Activated T-cell treated with anti-CD3 and anti-CD28 coated beads for 1 hour (primary cell): Measurements from ENCODE around the gene CELA2B.
A peak's percentile ranks its signal among the peaks of the same experiment; 100 is the strongest.
"Not testable (repeated sequence)": the region's sequence is repeated elsewhere in the genome, so short reads cannot be mapped to it uniquely, and the experiment has no call there.

Experiments
- DNase-seq: peaks from one replicate; pipeline ENCODE4 v3.0.0-alpha.2; 2020; ENCODE audit warnings: low read depth

The CELA2B gene

DNA sequence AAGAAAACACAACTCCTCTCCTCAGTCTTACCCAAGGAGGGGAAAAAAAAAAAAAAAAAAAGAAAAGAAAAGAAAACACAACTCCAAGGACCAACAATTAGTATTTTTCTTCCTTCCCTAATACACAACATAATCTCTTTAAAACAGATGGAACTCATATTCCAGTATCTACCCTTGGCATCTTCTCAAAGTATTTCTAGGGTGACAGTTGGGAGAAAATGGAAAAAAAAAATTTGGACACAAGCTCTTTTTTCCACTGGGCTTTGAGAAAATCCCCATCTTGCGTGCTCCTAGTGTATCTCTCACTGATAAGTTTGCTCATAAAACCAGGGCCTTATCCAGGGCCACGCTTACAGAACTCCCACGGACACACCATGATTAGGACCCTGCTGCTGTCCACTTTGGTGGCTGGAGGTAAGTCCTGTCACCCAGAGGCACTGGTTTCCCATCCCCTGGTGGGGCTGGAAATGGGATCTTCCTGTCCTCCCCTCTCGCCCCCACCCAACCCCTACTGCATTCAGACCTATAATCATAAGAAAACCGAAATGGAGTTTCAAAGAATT is at the start of gene CELA2B:
Gene CELA2B (plus strand): TSS at position 353 of the 563 bp plus-strand sequence. CDS start 22 bp downstream, at position 375.
- DNase-seq, result no peak

DNA sequence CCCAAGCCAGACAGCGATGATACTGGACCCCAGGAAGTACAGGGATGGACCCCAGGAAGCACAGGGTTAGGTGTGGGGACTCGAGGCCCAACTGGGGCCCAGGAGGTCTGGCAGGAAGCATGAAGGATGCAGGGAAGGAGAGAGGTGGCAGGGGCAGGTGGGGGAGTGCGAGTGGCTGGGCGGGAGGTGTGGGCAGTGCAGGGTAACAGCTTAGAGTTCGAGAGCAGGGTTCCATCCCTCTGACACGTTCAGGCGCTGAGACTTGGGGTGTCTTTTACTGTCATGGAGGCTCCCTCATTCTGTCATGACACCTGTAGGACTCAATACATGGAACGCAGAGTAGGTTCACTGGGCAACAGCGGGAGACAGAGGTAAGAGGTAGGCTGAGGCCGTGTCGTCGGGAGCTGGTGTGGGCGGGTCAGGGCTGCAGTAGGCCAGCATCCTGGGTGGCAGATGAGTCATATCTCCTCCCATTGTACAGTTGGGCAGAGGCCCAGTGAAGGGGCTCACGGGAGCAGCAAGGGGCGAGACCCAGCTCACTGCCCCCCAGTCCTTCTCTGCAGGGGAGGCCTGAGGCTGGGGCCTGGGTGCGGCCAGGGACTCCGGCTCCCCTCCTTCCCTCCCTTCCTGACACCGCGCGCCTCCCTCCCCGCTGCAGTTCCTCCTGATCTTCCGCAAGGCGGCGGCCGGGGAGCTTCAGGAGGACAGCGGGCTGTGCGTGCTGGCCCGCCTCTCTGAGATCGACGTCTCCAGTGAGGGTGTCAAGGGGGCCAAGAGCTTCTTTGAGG is 49.2 kb upstream of the CELA2B start:
- no peak for DNase-seq

DNA sequence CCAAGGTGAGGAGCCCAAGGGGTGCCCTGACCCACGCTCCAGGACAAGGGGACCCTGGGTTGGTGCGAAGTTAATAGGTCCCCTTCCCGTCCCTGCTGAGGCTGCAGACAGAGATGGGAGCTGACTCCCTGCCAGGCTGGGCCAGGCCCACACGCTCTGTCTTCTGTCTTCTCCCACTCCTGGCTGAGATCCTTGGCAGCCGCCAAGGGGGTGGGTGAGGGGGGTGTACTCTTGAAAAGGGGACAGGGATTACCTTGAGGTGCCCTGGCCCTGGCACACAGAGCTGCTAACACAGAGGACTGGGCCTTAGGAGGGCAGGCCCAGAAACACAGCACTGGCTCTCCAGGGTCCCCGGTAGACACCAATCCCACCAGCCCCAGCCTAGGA is 48.6 kb upstream of the CELA2B start:
- no peak for DNase-seq

DNA sequence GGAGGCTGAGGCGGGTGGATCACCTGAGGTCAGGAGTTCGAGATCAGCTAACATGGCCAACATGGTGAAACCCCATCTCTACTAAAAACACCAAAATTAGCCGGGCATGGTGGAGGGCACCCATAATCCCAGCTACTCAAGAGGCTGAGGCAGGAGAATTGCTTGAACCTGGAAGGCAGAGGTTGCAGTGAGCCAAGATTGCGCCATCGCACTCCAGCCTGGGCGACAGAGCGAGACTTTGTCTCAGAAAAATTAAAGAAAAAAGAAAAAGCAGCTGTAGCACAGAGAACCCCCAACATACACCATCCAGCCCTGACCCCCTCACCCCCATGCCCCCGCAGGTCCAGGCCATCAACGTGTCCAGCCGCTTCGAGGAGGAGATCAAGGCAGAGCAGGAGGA is 47.7 kb upstream of the CELA2B start:
- DNase-seq, result not testable (repeated sequence)

DNA sequence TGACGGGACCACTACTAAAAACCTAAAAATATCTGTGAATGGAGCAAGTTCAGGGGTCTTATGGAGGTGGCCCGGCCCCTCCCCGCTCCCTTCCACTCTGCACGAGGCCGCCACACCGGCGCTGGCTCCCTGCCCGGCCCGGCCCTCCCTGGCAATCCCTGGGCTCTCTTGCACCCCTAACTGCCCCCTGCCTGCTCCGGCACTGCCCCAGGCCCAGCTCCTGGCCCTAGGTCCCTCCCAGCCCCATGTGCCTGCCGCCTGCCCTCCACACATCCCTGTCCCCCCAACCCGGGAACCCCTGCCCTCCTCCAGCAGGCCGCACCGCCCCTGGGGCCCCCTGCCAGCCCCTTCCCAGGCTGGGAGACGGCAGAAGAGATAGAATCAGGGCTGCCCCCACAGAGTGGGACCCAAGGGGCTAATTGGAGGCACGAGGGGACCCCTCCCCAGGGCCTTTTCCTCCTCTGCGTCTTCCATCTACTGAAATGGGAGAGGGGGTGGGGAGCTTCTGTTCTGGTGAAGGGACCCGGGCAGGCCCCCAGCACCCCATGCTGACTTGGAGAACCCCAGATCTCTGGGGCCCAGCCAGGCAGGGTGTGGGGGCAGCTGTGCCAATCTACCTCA is 47.0 kb upstream of the CELA2B start:
- no peak for DNase-seq

DNA sequence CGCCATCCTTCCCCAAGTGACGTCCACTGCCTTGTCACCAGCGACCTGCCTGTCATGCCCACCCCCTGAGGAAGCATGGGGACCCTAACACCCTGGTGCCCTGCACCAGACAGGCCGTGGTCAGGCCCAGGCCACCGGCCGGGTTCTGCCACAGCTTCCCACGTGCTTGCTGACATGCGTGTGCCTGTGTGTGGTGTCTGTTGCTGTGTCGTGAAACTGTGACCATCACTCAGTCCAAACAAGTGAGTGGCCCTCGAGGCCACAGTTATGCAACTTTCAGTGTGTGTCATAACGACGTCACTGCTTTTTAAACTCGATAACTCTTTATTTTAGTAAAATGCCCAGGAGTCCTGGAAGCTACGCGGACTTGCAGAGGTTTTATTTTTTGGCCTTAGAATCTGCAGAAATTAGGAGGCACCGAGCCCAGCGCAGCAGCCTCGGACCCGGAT is 46.2 kb upstream of the CELA2B start:
- DNase-seq, result no peak

DNA sequence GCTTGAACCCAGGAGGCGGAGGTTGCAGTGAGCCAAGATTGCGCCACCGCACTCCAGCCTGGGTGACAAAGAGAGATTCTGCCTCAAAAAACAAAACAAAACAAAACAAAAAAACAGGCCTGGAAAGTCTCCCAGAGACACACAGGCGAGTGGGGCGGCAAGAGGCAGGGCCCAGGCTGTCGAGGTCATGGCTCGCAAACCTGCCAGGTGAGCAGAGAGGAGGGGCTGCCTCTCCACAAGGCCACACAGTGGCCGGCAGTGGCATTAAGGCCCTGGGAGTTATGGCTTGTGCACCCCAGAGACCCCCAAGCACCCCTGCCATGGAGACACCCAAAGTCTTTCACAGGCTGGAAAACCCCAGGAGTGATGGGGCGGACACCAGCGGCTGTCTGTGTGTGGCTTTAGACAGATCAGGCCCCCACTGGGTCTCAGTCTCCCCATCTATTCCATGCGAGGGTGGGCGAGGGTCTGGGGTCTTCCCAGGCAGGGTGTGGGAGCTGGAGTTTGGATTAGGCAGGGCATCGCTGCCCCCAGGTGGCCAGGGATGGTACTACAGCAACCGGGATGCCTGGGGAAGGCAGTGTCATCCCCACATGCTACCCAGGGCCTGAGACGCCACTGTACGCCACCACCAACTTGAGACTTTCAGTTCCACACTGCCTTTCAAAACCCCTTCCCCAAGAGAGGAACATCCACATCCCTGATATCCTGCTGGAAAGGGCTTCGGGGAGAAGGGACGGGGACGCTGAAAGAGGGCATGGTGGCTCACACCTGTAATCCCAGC is 44.9 kb upstream of the CELA2B start:
- DNase-seq, result peak; percentile 72

DNA sequence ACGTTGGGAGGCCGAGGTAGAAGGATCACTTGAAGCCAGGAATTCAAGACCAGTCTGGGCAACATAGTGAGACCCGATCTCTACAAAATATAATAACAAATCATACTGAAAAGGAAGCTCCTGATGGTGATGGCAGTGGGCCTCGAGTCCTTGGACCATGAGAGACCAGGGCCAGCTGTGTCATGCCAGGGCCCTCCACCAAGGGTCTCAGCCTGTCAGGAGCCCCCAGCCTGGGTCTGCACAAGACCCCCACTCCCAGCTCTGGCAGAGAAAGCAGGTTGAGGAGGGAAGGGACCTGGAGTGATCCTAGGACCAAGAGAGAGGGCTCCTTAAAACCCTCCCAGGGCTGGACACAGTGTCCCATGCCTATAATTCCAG is 44.3 kb upstream of the CELA2B start:
- no peak for DNase-seq

DNA sequence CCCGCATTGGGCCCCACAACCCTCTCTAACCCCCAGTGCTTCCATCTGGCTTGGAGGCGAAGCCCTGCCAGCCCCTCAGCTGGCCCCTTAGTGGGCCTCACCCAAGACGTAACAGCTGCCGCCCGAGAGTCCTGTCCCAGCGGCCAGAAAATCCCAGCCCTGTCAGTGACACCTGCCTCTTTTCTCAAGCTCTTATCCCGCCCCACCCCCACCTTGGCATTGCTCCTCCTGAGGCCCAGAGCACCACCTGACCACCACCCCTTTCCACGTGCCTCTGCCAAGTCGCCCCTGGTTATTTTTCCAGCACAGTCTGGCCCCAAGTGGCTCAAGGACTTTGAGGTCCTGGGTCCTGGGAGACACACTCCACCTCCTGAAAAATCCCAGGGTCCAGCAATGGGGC is 43.6 kb upstream of the CELA2B start:
- no peak for DNase-seq

DNA sequence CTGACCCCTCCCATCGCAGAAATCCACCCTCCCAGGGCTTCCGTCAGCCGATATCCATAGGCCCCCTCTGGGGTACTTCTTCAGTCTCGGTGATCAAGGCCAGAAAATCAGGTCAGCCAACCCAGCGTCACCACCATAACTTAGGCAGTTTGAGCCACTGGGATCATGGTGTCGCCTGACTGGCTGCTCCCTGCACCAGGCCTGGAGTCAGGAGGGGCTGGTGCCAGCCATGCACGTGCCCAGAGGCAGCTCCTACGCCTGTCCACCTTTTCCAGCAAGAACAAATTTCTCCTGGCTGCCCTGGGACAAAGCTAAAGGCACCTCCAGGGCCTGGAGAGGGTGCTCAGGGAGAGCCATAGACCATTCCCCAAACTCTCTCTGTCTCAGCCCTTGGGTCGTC is 42.4 kb upstream of the CELA2B start:
- no peak for DNase-seq

DNA sequence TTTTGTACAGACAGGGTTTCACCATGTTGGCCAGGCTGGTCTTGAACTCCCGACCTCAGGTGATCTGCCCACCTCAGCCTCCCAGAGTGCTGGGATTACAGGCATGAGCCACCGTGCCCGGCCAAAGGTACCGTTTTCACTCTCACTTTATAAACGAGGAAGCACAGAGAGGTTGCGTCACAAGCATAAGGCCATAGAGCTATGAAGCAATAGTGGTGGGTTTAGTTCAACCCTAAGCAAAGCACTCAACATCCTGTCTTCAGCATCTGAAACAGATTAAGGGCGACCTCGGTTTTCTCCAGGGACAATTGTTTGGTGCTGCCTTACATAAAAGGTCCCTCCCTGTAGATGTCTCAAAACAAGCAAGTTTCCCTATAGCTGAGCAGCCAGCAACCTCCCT is 41.2 kb upstream of the CELA2B start:
- DNase-seq, result not testable (repeated sequence)

DNA sequence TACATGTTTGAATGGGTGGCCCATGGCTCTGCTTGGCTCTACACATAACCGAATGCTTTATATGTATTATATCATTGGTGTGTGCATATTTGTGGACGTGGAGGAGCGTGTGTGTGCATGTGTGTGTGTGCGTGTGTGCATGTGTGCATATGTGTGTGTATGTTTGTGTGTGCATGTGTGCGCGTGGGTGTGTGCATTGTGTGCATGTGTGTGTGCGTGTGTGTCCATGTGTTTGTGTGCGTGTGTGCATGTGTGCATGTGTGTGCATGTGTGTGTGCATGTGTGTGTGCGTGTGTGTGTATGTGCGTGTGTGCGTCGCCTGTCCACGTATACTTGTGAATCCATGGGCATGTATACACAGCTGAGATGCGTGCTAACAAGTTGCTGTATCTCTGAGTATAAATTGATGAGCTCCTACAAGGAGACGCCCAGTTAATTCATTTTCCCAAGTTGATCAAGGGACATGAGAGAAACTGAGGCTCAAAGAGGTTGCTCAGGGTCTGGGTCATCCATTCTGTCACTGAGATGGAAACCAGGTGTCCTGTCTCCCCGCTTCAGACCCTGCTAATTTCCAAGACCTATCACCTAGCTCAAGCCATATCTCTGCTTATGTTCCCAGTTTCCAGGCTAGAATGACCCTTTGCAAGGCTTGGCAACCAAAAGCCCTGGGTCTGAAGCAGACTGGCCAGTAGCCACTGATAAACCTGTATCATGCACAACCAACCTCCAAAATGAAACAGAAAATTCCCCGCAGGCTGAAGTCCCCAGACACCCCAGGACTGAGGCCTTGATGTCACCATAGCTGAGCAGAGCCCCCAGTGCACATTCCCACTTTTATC is 40.4 kb upstream of the CELA2B start:
- no peak for DNase-seq

DNA sequence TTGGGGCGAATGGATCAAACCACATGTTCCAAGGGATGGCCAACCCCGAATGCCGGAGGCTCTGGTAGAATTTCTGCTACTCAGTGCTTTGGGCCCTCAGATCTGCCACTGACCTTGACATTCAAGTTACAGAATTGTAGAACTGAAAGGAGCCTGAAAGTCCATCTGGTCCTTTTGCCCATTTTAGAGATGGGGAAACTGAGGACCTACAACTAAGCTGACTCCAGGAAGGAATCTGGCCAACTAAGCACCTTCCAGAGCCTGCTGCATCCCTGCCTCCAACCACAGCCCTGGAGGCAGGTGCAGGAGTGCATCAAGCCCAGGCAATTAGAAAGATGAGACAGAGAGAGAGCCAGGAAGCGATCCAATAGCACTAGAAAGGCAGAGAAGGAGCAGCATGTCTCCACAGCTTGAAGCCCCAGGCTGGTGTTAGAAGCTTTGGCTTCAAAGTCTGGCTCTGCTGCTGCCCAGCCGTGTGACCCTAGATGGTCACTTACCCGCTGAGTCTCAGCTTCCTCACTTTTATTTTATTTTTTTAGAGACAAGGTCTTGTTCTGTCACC is 38.9 kb upstream of the CELA2B start:
- no peak for DNase-seq

DNA sequence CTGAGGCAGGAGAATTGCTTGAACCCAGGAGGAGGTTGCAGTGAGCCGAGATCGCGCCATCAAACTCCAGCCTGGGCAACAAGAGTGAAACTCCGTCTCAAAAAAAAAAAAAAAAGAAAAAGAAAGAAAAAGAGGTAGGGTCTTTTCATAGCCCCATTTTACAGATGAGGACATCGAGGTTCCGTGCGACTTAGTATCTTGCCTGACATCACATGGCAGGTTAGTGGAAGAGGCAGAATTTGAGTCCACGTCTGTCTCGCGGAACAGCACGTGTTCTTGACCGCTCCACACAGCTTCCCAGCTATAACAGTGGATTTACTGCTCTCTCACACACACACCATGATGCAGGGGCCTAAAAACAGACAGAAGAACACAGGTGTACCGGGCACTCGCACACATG is 36.6 kb upstream of the CELA2B start:
- DNase-seq, result no peak

DNA sequence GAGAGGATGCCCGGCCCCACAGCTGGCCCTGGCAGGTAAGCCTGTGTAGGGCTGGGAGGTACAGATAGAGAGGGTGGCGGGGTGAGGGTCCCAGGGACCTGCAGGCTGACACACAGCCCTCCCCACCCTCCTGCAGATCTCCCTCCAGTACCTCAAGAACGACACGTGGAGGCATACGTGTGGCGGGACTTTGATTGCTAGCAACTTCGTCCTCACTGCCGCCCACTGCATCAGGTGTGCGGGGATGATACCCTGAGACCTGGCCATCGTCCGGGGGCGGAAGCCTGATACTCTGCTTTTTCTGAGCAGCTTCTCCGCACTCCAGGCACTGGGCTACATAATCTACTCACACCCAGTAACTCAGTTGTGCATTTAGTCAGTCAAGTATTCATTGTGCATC is 35.5 kb upstream of the CELA2B start:
- no peak for DNase-seq

DNA sequence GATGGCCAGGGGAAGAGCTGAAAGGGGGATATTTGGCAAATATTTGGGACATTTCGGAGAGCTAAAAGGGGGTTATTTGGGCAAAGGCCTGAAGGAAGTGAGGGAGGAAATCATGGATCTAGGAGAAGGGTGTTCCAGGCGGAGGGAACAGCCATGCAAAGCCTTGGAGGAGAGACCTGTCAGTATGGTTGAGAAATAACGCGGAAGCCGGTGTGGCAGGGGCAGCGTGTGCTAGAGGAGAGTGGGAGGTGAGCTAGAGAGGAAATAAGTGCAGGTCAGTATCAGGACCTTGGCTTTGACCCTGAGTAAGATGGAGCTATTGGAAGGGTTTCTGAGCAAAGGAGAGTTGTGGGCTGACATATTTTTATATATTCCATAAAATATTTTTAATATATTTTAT is 34.7 kb upstream of the CELA2B start:
- no peak for DNase-seq

DNA sequence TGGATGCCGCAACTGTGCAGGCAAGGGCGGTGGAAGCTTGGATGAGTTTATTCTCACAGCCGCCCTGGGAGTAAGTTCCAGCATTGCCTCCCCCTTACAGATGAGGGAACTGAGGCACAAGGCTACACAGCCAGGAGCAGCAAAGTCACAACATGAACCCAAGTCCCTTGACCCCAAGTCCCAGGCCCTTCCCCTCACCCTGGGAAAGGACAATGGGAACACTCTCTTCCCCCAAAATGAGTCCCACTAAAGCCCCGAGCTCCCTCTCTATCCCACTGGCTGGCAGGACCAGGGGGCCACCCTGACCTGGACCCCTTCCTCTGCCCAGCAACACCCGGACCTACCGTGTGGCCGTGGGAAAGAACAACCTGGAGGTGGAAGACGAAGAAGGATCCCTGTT is 33.8 kb upstream of the CELA2B start:
- no peak for DNase-seq

DNA sequence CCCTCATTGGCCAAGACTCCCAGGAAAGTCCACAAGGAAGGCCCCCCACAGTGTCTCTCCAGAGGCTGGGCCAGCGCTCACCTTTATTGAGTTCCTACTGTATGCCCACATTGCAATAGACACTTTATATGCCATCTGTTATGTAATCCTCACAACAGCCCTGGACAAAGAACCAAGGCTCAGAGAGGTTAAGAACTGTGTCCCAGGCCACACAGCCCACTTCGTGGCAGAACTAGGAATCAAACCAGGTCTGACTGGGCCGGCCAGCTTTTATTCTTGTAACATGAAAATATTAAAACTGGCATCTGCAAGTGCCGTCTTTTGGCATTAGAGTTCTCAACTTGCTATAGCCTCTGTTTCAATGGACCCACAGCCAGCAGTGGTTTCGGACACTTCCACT is 33.1 kb upstream of the CELA2B start:
- DNase-seq, result no peak

DNA sequence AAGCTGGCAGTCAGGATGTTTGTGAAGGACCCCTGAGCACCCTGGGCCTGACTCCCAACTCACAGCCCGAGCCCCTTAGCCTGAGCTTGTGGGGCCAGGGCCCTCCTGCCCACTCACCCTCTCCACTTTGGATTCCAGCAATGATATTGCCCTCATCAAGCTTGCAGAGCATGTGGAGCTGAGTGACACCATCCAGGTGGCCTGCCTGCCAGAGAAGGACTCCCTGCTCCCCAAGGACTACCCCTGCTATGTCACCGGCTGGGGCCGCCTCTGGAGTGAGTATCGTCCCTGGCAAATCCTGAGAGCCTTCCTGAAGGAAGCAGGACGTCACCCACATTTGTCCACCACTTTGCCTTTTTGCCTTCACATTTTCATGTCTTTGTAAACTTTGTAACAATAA is 32.6 kb upstream of the CELA2B start:
- DNase-seq, result no peak

DNA sequence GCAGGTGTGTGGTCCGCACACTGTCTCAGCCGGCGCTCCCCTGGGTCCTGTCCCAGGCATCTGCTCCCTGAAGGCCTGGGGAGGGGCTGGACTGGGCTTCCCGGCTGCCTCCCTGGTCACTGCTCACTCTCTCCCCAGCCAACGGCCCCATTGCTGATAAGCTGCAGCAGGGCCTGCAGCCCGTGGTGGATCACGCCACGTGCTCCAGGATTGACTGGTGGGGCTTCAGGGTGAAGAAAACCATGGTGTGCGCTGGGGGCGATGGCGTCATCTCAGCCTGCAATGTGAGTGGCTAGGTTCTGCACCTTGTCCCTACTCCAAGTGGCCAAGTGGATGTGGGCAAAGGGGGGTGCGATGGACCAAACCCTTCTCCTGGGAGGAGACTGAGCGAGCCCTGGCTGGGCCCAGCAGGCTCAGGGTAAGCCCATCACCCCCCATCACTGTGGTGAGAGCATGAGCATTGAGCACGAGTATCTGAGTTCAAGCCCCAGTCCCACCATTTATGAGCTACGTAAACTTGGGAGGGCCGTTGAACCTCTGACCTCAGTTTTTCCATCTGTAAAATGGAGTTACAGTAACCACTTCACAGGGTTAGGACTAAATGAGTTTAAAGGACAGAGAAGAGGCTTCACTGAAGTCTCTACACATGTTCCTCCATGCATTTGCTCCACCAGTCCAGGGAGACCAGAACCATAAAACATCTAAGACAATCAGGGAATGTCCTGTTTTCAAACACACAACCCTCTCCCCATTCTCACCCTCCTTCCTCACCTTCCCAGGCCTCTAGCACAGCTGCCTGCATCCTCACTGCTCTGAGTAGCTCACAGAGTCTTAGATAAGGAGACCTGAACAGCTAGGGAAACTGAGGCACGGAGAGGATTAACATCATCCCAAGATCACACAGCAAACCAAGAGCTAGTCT is 31.2 kb upstream of the CELA2B start:
- no peak for DNase-seq
